ENCODE data around the gene RRAD. TPM values are rescaled to one million over a fixed set of nuclear protein-coding genes. Genes with fewer than 3 reads are reported as not detected.
"Not testable (repeated sequence)": the region's sequence is repeated elsewhere in the genome, so short reads cannot be mapped to it uniquely, and the experiment has no call there.

Gene RRAD
- total RNA-seq, 1 donor = 1.3 TPM

DNA sequence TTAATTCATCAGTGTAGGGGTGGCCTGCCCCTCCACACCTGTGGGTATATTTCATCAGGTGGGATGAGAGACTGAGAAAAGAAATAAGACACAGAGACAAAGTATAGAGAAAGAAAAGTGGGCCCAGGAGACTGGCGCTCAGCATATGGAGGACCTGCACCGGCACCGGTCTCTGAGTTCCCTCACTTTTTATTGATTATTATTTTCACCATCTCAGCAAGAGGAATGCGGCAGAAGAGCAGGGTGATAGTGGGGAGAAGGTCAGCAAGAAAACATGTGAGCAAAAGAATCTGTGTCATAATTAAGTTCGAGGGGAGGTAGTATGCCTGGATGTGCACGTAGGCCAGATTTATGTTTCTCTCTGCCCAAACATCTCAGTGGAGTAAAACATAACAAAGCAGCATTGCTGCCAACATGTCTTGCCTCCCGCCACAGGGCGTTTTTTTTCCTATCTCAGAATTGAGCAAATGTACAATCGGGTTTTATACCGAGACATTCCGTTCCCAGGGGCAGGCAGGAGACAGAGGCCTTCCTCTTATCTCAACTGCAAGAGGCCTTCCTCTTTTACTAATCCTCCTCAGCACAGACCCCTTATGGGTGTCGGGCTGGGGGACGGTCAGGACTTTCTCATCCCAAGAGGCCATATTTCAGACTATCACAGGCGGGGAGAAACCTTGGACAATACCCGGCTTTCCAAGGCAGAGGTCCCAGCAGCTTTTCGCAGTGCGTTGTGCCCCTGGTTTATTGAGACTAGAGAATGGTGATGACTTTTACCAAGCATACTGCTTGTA, 30.2 kb upstream of the RRAD start:
- not testable (repeated sequence) for H3K4me3 ChIP-seq (ENCODE audit: low read length); H3K9me3 ChIP-seq (ENCODE audit: low read depth, low read length)
- peaks cover 20% of the 10 kb centered on the region for H3K27me3 ChIP-seq (ENCODE audit: insufficient read depth, low read length)
- peaks cover 24% of the 10 kb centered on the region for H3K4me1 ChIP-seq (ENCODE audit: insufficient read depth, low read length)

DNA sequence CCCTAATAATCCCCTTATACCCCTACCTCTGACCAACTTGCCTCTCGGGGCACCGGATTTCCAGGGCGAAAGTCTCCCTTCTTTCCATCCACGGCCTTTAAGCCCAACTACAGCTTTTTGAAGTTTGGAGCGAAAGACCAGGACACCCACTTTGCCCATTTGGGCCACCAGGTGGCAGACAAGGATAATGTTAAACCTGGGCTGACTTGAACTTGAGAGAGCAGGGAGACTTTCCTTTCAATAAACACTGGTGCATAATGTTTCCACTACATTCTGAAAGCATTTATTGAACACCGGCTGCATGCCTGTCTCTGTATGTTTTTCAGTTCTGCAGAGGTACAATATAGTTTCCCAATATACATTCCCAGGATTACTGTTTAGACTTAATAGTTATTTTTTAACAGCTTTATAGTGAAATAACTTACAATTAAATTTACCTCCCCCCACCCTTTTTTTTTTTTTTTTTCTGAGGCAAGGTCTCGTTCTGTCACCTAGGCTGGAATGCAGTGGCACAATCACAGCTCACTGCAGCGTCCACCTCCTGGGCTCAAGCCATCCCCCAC, 28.8 kb upstream of the RRAD start:
- Histone ChIP-seq H3K9me3 (ENCODE audit: low read depth, low read length) (no peaks in the 10 kb centered on the region), H3K27me3 (ENCODE audit: insufficient read depth, low read length) (peaks cover 33% of the 10 kb centered on the region), H3K4me3 (ENCODE audit: low read length) (no peak overlapping the region), H3K4me1 (ENCODE audit: insufficient read depth, low read length) (peaks cover 12% of the 10 kb centered on the region)

GRCh38 chr16:66953462-66954096, 28.2 kb upstream of the RRAD start:
- Histone ChIP-seq H3K27me3 (ENCODE audit: insufficient read depth, low read length) (peaks cover 39% of the 10 kb centered on the region), H3K4me1 (ENCODE audit: insufficient read depth, low read length) (peaks cover 10% of the 10 kb centered on the region), H3K9me3 (ENCODE audit: low read depth, low read length) (no peaks in the 10 kb centered on the region), H3K4me3 (ENCODE audit: low read length) (no peak overlapping the region)

- H3K4me3 ChIP-seq (ENCODE audit: low read length) = no peak overlapping the region
- no peaks in the 10 kb centered on the region for H3K9me3 ChIP-seq (ENCODE audit: low read depth, low read length)
- H3K4me1 ChIP-seq (ENCODE audit: insufficient read depth, low read length) = peaks cover 16% of the 10 kb centered on the region
- peaks cover 44% of the 10 kb centered on the region for H3K27me3 ChIP-seq (ENCODE audit: insufficient read depth, low read length)
Observed at GRCh38 chr16:66952430-66953110, 27.2 kb upstream of the RRAD start.

DNA sequence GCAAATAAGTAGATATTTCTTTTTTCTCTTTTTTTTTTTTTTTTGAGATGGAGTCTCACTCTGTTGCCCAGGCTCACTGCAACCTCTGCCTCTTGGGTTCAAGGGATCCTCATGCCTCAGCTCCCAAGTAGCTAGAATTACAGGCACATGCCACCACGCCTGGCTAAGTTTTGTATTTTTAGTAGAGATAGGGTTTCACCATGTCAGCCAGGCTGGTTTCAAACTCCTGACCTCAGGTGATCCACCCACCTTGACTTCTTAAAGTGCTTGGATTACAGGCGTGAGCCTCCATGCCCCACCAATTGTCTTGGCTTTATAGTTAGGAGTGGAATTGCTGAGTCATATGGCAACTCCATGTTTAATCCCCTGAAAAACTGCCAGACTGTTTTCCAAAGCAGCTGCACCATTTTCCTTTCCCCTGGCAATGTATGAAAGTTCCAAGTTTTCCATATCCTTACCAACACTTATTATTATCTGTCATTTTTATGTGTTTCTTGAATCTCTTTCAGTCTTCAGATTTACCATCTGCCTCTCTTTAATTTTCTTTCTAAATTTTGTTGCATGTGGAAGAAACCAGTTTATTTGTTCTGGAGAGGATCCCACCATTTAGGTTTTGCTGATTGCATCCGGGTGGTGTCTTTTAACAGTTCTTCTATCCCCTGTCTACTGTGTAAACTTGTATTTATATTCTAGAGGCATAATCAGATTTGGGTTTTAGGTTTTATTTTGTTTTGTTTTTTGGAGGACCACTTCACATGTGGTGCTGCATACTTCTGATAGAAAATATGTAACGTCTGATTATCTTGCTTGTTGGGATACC, 25.8 kb upstream of the RRAD start:
- Histone ChIP-seq H3K27me3 (ENCODE audit: insufficient read depth, low read length) (peaks cover 44% of the 10 kb centered on the region), H3K9me3 (ENCODE audit: low read depth, low read length) (no peaks in the 10 kb centered on the region), H3K4me3 (ENCODE audit: low read length) (no peak overlapping the region), H3K4me1 (ENCODE audit: insufficient read depth, low read length) (peaks cover 16% of the 10 kb centered on the region)

GRCh38 chr16:66950437-66950836, 25.1 kb upstream of the RRAD start:
- no peak overlapping the region for H3K4me3 ChIP-seq (ENCODE audit: low read length)
- no peaks in the 10 kb centered on the region for H3K9me3 ChIP-seq (ENCODE audit: low read depth, low read length)
- peaks cover 44% of the 10 kb centered on the region for H3K27me3 ChIP-seq (ENCODE audit: insufficient read depth, low read length)
- H3K4me1 ChIP-seq (ENCODE audit: insufficient read depth, low read length) = peaks cover 16% of the 10 kb centered on the region

DNA sequence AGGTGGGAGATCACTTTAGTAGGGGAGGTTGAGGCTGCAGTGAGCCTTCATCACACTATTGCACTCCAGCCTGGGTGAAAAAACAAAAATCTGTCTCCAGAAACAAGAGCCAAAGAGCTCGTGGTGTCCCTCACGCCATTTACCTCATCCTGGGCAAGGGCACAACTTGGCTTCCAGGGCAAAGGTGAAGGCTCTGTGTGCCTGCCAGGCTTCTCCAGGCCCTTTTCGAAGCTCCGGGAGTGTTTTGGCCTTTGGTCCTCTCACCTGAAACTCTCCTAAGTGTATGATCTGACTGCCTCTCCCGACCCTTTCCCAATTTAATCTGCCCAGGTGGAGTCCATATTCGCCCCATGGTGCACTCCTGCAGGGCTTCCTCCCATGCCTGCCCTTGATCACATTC, 24.1 kb upstream of the RRAD start:
- H3K4me1 ChIP-seq (ENCODE audit: insufficient read depth, low read length) = peaks cover 16% of the 10 kb centered on the region

DNA sequence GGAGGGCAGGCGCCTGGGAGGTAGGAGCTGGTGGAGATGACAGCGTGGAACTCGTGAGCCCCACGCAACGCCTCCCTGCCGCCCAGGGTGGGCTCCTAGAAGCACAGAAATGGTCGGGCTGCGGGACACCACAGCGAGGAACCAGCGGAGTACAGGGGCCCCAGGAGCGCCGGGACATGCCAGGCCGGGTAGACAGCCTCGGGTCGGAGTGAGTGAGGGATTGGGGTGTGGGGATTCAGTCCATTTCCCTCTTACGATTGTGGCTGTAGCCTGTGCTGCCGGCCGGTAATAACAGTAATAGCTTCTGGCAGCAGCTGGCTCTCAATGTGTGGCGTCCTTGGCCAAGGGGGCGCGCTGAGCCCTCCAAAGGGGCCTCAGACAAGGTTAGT, 23.5 kb upstream of the RRAD start:
- Histone ChIP-seq H3K9me3 (ENCODE audit: low read depth, low read length) (no peaks in the 10 kb centered on the region), H3K4me1 (ENCODE audit: insufficient read depth, low read length) (peaks cover 16% of the 10 kb centered on the region), H3K27me3 (ENCODE audit: insufficient read depth, low read length) (peaks cover 44% of the 10 kb centered on the region), H3K4me3 (ENCODE audit: low read length) (no peak overlapping the region)

More for the DNA sequence above, 24.1 kb upstream of the RRAD start:
- H3K9me3 ChIP-seq (ENCODE audit: low read depth, low read length) = no peaks in the 10 kb centered on the region
- H3K27me3 ChIP-seq (ENCODE audit: insufficient read depth, low read length) = peaks cover 44% of the 10 kb centered on the region
- no peak overlapping the region for H3K4me3 ChIP-seq (ENCODE audit: low read length)

GRCh38 chr16:66948134-66948836, 22.9 kb upstream of the RRAD start:
- H3K4me1 ChIP-seq (ENCODE audit: insufficient read depth, low read length) = peaks cover 16% of the 10 kb centered on the region
- no peaks in the 10 kb centered on the region for H3K9me3 ChIP-seq (ENCODE audit: low read depth, low read length)
- peak overlapping the region; percentile 37 for H3K4me3 ChIP-seq (ENCODE audit: low read length)
- H3K27me3 ChIP-seq (ENCODE audit: insufficient read depth, low read length) = peaks cover 40% of the 10 kb centered on the region

DNA sequence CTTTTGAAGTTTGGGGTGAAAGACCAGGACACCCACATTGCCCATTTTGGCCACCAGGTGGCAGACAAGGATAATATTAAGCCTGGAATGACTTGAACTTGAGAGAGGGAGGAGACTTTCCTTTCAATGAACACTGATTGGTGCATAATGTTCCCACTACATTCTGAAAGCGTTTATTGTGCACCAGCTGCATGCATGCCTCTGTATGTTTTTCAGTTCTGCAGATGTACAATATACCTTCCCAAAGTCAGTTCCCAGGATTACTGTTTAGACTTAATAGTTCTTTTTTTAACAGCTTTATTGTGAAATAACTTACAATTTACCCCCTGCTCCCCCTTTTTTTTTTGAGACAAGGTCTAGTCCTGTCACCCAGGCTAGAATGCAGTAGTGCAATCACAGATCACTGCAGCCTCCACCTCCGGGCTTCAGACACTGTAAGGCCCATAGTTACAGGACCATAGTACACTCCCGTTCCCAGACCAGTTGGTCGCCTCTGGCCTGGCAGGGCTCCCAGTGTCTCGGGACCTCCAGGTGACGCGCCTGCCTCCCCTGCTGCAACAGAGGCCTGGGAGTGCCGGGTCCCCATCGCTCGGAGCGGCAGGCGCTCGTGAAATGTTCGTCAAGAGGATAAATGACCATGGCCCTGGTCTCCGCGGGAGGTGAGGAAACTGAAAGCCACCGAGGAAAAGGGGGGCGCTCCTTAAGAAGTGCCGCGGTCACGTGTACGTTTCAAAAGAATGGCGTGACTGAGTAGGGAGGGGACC, 22.1 kb upstream of the RRAD start:
- peak overlapping the region; percentile 37 for H3K4me3 ChIP-seq (ENCODE audit: low read length)
- H3K4me1 ChIP-seq (ENCODE audit: insufficient read depth, low read length) = peaks cover 16% of the 10 kb centered on the region
- no peaks in the 10 kb centered on the region for H3K9me3 ChIP-seq (ENCODE audit: low read depth, low read length)
- H3K27me3 ChIP-seq (ENCODE audit: insufficient read depth, low read length) = peaks cover 38% of the 10 kb centered on the region

- peaks cover 16% of the 10 kb centered on the region for H3K4me1 ChIP-seq (ENCODE audit: insufficient read depth, low read length)
- H3K4me3 ChIP-seq (ENCODE audit: low read length) = no peak overlapping the region
- H3K9me3 ChIP-seq (ENCODE audit: low read depth, low read length) = no peaks in the 10 kb centered on the region
- H3K27me3 ChIP-seq (ENCODE audit: insufficient read depth, low read length) = peaks cover 38% of the 10 kb centered on the region
Observed at GRCh38 chr16:66946974-66947301, 21.6 kb upstream of the RRAD start.

GRCh38 chr16:66946541-66946940, 21.2 kb upstream of the RRAD start:
- H3K9me3 ChIP-seq (ENCODE audit: low read depth, low read length) = no peaks in the 10 kb centered on the region
- H3K27me3 ChIP-seq (ENCODE audit: insufficient read depth, low read length) = peaks cover 34% of the 10 kb centered on the region
- peaks cover 16% of the 10 kb centered on the region for H3K4me1 ChIP-seq (ENCODE audit: insufficient read depth, low read length)
- no peak overlapping the region for H3K4me3 ChIP-seq (ENCODE audit: low read length)

- H3K9me3 ChIP-seq (ENCODE audit: low read depth, low read length) = no peaks in the 10 kb centered on the region
- H3K27me3 ChIP-seq (ENCODE audit: insufficient read depth, low read length) = peaks cover 28% of the 10 kb centered on the region
Observed at GRCh38 chr16:66945939-66946338, 20.6 kb upstream of the RRAD start.

More at GRCh38 chr16:66945939-66946338, 20.6 kb upstream of the RRAD start:
- no peak overlapping the region for H3K4me3 ChIP-seq (ENCODE audit: low read length)
- peaks cover 16% of the 10 kb centered on the region for H3K4me1 ChIP-seq (ENCODE audit: insufficient read depth, low read length)
